CD4-positive, alpha-beta T cell (primary cell): ENCODE data around the gene TMEM132D. TPM values are rescaled to one million over a fixed set of nuclear protein-coding genes. Genes with fewer than 3 reads are reported as not detected.

Experiments used
- ATAC-seq: fragments of 200-7000 bp; cut with Tn5 transposase; one replicate; pipeline ENCODE4 v1.10.0; 2022; ENCODE audit warnings: mild to moderate bottlenecking; ENCODE audit not compliant: poor library complexity
- CTCF ChIA-PET: fragments of 350-600 bp; sonication (Branson Sonifier 250); formaldehyde crosslinking; loops from one replicate; lab custom pipeline; 2021; ENCODE audit warnings: antibody characterized with exemption, inconsistent platforms; lab: Charles Lee
- POLR2A ChIA-PET: fragments of 350-600 bp; sonication (Branson Sonifier 250); formaldehyde crosslinking; loops from one replicate; lab custom pipeline; 2021; ENCODE audit warnings: antibody characterized with exemption, inconsistent platforms; lab: Charles Lee
- DNase-seq, 14 experiments: peaks; one replicate each; pipeline ENCODE4 v3.0.0-alpha.2; 2013 to 2020; ENCODE audit warnings: mixed read lengths in 2 of 14
- H3K27ac ChIP-seq, 2 donors: one replicate each; pipeline versions ENCODE4 v1.5.1 to v1.7.0; 2013; ENCODE audit warnings: low read length in 2 of 2, low read depth in 1 of 2, mild to moderate bottlenecking in 1 of 2
- H3K27me3 ChIP-seq, 2 experiments: 1 replicate in 1 of 2; 2 replicates in 1 of 2; pipeline versions ENCODE4 v1.6.1 to v1.7.0; 2013; ENCODE audit warnings: low read length in 2 of 2, control low read depth in 1 of 2, mild to moderate bottlenecking in 1 of 2, moderate library complexity in 1 of 2; ENCODE audit not compliant: insufficient read depth in 2 of 2, control insufficient read depth in 1 of 2
- H3K36me3 ChIP-seq: one replicate; pipeline ENCODE4 v1.6.1; 2013; ENCODE audit warnings: low read length, control low read depth; ENCODE audit not compliant: insufficient read depth
- H3K4me1 ChIP-seq: one replicate; pipeline ENCODE4 v1.6.1; 2013; ENCODE audit warnings: low read length, control low read depth; ENCODE audit not compliant: insufficient read depth
- H3K4me3 ChIP-seq: one replicate; pipeline ENCODE4 v1.5.1; 2013; ENCODE audit warnings: mild to moderate bottlenecking, low read length, moderate library complexity
- H3K9me3 ChIP-seq, 2 experiments: 1 replicate in 1 of 2; 2 replicates in 1 of 2; pipeline versions ENCODE4 v1.6.1 to v1.7.0; 2013; ENCODE audit warnings: low read length in 2 of 2, mild to moderate bottlenecking in 2 of 2, control low read depth in 1 of 2, moderate library complexity in 1 of 2; ENCODE audit not compliant: control insufficient read depth in 1 of 2, insufficient read depth in 1 of 2
- H3K27ac Mint-ChIP-seq: one replicate; pipeline ENCODE4 v1.8.0; 2020; ENCODE audit warnings: mixed read lengths
- H3K27me3 Mint-ChIP-seq: one replicate; pipeline ENCODE4 v1.8.0; 2021; ENCODE audit warnings: mixed read lengths
- H3K36me3 Mint-ChIP-seq: one replicate; pipeline ENCODE4 v1.8.0; 2021; ENCODE audit warnings: low read depth, mixed read lengths
- H3K4me1 Mint-ChIP-seq: one replicate; pipeline ENCODE4 v1.8.0; 2021; ENCODE audit warnings: low read depth, mixed read lengths
- H3K4me3 Mint-ChIP-seq: one replicate; pipeline ENCODE4 v1.8.0; 2020; ENCODE audit warnings: mild to moderate bottlenecking, mixed read lengths
- H3K9me3 Mint-ChIP-seq: one replicate; pipeline ENCODE4 v1.8.0; 2020; ENCODE audit warnings: mixed read lengths
- intact Hi-C, 2 experiments: fragments of 100-400 bp; cut with DNase I in 1 of 2; cut with micrococcal nuclease in 1 of 2; formaldehyde crosslinking; loops; one replicate each; pipeline versions ENCODE4 v1.15.1 to v1.9.0; 2023 to 2025; cut with DNase I, micrococcal nuclease
- total RNA-seq, 174 experiments: library from RNA in 2 of 174; stranded (reverse) in 2 of 174; gene quantifications; one replicate each; pipeline ENCODE4 v1.2.3 and lab custom pipeline; 2021 to 2026
- TF ChIP-seq, protein P1 (sequence below): fragments of 200-600 bp; IDR thresholded peaks from one replicate; pipeline ENCODE4 v1.8.0; 2022; ENCODE audit warnings: antibody characterized with exemption, mild to moderate bottlenecking

Gene TMEM132D
- total RNA-seq, 2 experiments from 2014 or later = not detected

DNA sequence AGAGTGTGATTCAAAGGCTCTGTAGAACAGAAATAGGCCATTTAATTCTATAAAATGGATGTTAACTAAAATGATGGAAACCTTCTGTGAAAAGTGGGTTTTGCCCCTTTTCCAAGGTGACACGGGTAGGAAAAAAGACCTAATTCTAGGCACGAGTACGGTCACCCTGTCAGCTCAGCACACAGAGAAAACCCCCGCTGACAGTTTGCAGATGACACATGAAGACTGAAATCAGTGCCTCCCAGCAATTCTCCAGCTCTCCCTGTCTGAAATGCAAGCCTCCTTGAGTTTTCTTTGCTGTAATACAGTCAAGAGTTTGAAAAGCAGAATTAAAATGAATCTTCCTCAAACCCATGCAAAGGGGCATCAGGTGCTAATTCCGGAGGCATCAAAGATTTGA, 230.0 kb downstream of the TMEM132D start:
- Histone ChIP-seq H3K4me3 (no peak overlapping the region), H3K9me3 (peaks cover 0 to 4% of the 10 kb centered on the region in 2 experiments), H3K4me1 (no peaks in the 10 kb centered on the region), H3K27ac (no peak overlapping the region), H3K27me3 (no peaks in the 10 kb centered on the region), H3K36me3 (no peaks in the 10 kb centered on the region)
- H3K36me3 Mint-ChIP-seq = no peaks in the 10 kb centered on the region
- ChIA-PET CTCF (no interaction called here), POLR2A (no interaction called here)
- no peak overlapping the region for H3K27ac Mint-ChIP-seq
- no peak for DNase-seq
- no peaks in the 10 kb centered on the region for H3K4me1 Mint-ChIP-seq
- H3K4me3 Mint-ChIP-seq = no peak overlapping the region
- no peaks in the 10 kb centered on the region for H3K27me3 Mint-ChIP-seq
- TF ChIP-seq, protein P1, sequence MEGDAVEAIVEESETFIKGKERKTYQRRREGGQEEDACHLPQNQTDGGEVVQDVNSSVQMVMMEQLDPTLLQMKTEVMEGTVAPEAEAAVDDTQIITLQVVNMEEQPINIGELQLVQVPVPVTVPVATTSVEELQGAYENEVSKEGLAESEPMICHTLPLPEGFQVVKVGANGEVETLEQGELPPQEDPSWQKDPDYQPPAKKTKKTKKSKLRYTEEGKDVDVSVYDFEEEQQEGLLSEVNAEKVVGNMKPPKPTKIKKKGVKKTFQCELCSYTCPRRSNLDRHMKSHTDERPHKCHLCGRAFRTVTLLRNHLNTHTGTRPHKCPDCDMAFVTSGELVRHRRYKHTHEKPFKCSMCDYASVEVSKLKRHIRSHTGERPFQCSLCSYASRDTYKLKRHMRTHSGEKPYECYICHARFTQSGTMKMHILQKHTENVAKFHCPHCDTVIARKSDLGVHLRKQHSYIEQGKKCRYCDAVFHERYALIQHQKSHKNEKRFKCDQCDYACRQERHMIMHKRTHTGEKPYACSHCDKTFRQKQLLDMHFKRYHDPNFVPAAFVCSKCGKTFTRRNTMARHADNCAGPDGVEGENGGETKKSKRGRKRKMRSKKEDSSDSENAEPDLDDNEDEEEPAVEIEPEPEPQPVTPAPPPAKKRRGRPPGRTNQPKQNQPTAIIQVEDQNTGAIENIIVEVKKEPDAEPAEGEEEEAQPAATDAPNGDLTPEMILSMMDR = no peak
- intact Hi-C loops = no loop called here
- no peak for ATAC-seq
- peaks cover 13% of the 10 kb centered on the region for H3K9me3 Mint-ChIP-seq

DNA sequence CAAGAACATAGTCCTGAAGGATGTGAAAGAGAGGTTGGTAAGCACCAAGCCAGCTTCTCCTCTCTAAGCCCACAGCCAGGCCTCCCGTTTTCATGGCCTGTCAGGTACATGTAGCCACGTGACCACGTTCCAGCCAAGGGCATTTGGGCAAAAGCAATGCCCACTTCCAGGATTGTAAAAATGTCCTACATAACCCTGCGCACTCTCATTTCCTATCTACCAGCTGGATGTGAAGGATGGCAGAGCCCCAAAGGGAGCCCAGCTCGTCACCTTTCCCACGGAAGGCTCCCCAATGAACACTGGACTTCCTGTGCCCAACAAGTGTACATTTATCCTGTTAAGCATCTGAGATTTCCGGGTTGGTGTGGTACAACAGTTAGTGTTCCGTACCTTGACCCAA, 231.7 kb downstream of the TMEM132D start:
- ChIA-PET POLR2A (no interaction called here), CTCF (no interaction called here)
- no peaks in the 10 kb centered on the region for H3K36me3 Mint-ChIP-seq
- H3K4me3 ChIP-seq = no peak overlapping the region
- intact Hi-C loops = no loop called here
- no peaks in the 10 kb centered on the region for H3K36me3 ChIP-seq
- no peaks in the 10 kb centered on the region for H3K27me3 Mint-ChIP-seq
- no peaks in the 10 kb centered on the region for H3K4me1 ChIP-seq
- H3K4me3 Mint-ChIP-seq = no peak overlapping the region
- H3K4me1 Mint-ChIP-seq = no peaks in the 10 kb centered on the region
- ATAC-seq = no peak
- DNase-seq = no peak
- H3K27me3 ChIP-seq = no peaks in the 10 kb centered on the region
- TF ChIP-seq, protein P1 = no peak
- H3K27ac Mint-ChIP-seq = no peak overlapping the region
- H3K27ac ChIP-seq = no peak overlapping the region
- peaks cover 18% of the 10 kb centered on the region for H3K9me3 Mint-ChIP-seq
- peaks cover 4% of the 10 kb centered on the region in 2 experiments for H3K9me3 ChIP-seq

DNA sequence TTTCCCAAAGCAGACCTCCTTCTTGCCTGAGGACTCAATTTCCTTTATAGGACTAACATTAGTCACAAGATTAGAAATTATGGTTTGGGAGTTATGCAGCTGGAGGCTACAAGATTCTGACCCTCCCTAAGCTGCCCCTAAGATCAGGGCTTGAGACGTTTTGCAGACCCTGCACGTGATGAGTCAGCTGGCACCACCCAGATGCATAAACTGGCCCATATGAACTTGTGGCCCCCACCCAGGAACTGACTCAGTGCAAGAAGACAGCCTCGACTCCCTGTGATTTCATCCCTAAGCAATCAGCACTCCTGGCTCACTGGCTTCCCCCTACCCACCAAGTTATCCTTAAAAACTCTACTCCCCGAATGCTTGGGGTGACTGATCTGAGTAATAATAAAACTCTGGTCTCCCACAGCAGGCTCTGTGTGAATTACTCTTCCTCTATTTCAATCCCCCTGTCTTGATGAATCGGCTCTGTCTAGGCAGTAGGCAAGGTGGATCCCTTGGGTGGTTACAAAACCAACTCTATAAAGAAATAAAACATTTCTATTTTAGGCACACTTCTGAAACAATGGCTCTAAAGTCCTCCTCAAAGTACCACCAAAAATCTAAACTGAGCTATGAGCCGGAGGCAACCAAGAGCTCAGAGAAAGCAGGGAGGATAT, 233.4 kb downstream of the TMEM132D start:
- H3K27me3 ChIP-seq = no peaks in the 10 kb centered on the region
- CTCF ChIA-PET = no interaction called here
- no peaks in the 10 kb centered on the region for H3K36me3 ChIP-seq
- TF ChIP-seq, protein P1 = no peak
- no peak overlapping the region for H3K4me3 ChIP-seq
- POLR2A ChIA-PET = no interaction called here
- H3K9me3 ChIP-seq = peaks cover 4% of the 10 kb centered on the region in 2 experiments
- Mint-ChIP-seq H3K9me3 (peaks cover 12% of the 10 kb centered on the region), H3K36me3 (no peaks in the 10 kb centered on the region), H3K4me1 (no peaks in the 10 kb centered on the region), H3K27me3 (no peaks in the 10 kb centered on the region), H3K4me3 (no peak overlapping the region), H3K27ac (no peak overlapping the region)
- no peak overlapping the region for H3K27ac ChIP-seq
- DNase-seq = no peak
- ATAC-seq = no peak
- intact Hi-C loops = no loop called here
- no peaks in the 10 kb centered on the region for H3K4me1 ChIP-seq
